HG02678 (cell line): ENCODE data around the gene PSMB11.

Source experiments
- ATAC-seq: cut with Tn5 transposase; IDR thresholded peaks from one replicate; pipeline ENCODE4 v1.9.1; 2021; ENCODE audit warnings: mild to moderate bottlenecking, moderate library complexity; ENCODE audit not compliant: unreplicated experiment

The PSMB11 gene

GRCh38 chr14:23078692-23079116 lies 36.7 kb downstream of the PSMB11 start:
- no peak for ATAC-seq

GRCh38 chr14:23079716-23080115 lies 37.7 kb downstream of the PSMB11 start:
- no peak for ATAC-seq

GRCh38 chr14:23080474-23080873 lies 38.5 kb downstream of the PSMB11 start:
- no peak for ATAC-seq

- no peak for ATAC-seq
These were observed 43.4 kb downstream of the PSMB11 start for GRCh38 chr14:23085458-23085857.

GRCh38 chr14:23086565-23086964 lies 44.6 kb downstream of the PSMB11 start:
- ATAC-seq: no peak

GRCh38 chr14:23089498-23090253 lies 47.7 kb downstream of the PSMB11 start:
- no peak for ATAC-seq

- no peak for ATAC-seq
These were observed 48.2 kb downstream of the PSMB11 start for GRCh38 chr14:23090254-23090636.

- ATAC-seq: no peak
These were observed 49.5 kb downstream of the PSMB11 start for GRCh38 chr14:23091294-23092225.

GRCh38 chr14:23093104-23093503 lies 51.1 kb downstream of the PSMB11 start:
- no peak for ATAC-seq

- ATAC-seq: no peak
These were observed 51.5 kb downstream of the PSMB11 start for GRCh38 chr14:23093526-23093925.
